LNCAP (cell line): ENCODE data around the gene ABCC3.

ENCODE experiments used
- TF ChIP-seq, protein P1 (sequence below): fragments of 450-650 bp; IDR thresholded peaks from 2 replicates; pipeline ENCODE4 v1.5.1; 2017; ENCODE audit warnings: mild to moderate bottlenecking

ABCC3 gene

DNA sequence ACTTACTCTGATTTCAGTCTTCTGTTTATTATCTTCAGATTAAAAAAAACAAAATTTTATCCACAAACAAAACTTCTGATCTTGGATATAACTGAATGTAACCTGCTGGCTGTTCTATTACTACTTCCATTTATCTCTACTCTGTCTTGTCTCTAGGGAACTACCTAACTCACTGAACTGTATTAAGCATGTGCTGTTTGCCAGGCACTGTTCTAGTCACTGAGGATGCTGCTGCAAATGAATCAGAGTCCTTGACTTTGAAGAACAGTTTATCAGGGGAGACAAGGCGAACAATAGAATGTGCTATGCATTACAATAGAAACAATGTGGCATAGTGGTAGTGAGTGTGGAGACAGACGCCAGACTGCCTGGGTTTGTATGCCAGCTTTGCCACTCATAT lies 75.3 kb downstream of the ABCC3 start:
- TF ChIP-seq, protein P1, sequence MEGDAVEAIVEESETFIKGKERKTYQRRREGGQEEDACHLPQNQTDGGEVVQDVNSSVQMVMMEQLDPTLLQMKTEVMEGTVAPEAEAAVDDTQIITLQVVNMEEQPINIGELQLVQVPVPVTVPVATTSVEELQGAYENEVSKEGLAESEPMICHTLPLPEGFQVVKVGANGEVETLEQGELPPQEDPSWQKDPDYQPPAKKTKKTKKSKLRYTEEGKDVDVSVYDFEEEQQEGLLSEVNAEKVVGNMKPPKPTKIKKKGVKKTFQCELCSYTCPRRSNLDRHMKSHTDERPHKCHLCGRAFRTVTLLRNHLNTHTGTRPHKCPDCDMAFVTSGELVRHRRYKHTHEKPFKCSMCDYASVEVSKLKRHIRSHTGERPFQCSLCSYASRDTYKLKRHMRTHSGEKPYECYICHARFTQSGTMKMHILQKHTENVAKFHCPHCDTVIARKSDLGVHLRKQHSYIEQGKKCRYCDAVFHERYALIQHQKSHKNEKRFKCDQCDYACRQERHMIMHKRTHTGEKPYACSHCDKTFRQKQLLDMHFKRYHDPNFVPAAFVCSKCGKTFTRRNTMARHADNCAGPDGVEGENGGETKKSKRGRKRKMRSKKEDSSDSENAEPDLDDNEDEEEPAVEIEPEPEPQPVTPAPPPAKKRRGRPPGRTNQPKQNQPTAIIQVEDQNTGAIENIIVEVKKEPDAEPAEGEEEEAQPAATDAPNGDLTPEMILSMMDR: no peak

DNA sequence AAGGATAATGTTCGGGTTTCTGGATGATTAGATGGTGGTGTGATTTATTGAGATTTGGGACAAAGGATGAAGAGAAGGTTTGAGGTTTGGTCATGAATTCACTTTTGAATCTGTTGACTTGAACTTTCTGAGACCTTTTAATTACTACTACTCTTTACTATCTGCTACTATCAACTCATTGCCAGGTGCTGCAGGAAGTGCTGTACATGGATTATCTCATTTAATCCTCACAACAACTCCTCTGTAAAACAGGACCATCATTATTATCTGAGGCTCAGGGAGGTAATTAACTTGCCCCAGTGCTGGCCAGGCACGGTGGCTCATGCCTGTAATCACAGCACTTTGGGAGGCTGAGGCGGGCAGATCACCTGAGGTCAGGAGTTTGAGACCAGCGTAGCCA lies 76.0 kb downstream of the ABCC3 start:
- TF ChIP-seq, protein P1: no peak

DNA sequence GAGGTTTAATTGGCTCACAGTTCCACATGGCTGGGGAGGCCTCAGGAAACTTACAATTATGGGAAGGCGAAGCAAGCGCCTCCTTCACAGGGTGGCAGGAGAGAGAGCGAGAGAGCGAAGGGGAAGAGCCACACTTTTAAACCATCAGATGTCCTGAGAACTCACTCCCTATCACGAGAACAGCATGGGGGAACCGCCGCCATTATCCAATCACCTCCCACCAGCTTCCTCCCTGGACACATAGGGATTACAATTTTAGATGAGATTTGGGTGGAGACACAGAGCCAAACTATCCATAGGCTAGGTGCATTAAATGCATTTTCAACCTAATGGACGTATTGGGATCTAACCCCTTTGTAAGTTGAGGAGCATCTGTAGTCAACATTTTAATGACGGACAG lies 78.0 kb downstream of the ABCC3 start:
- TF ChIP-seq, protein P1: no peak

DNA sequence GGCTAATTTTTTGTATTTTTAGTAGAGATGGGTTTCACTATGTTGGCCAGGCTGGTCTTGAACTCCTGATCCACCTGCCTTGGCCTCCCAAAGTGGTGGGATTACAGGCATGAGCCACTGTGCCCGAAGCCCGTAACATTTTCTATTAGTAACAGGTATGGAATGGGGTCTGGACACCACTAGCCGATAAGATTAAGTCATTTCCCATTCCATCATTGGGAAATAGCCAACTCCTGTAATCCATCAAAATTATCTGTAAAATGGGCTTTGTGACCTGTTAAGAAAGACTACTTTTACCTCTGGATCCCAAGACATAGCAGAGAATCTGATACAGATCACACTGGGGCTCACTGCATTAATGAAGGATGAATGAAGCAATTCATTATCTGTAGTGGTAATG lies 80.8 kb downstream of the ABCC3 start:
- TF ChIP-seq, protein P1: no peak

DNA sequence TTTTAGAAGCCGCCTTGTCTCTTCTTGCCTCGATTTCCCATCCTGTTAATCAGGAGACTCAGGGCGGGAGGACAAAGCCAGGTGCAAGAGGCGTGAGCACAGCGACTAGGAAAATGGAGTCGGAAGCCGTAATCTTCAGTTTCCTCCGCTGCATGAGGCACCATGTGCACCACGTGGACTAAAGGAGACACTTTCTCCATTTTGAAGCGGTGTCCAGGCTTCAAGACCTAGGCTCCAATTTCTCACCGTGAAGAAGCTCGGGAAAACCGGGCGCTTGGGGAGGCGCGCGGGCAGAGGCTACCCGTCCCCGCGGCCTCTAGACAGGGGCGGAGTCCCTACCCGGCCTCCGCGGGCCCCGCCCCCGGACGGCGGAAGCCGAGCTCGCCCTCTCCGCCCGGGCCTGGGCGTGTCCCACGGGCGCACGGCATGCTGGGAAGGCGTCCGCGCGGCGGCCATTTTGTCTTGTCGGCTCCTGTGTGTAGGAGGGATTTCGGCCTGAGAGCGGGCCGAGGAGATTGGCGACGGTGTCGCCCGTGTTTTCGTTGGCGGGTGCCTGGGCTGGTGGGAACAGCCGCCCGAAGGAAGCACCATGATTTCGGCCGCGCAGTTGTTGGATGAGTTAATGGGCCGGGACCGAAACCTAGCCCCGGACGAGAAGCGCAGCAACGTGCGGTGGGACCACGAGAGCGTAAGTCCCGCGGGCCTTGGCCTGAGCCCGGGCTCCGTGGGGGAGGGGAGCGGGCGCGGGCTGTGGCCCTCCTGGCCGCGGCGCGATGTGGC lies 84.7 kb downstream of the ABCC3 start, which contains the start of gene LUC7L3:
LUC7L3 (plus strand) TSS at position 460 of the 780 bp plus-strand sequence; CDS start at position 590, 130 bp downstream.
- TF ChIP-seq, protein P1: no peak

GRCh38 chr17:50719924-50720794 lies 85.5 kb downstream of the ABCC3 start:
- TF ChIP-seq, protein P1: no peak

GRCh38 chr17:50721194-50722010 lies 86.7 kb downstream of the ABCC3 start:
- TF ChIP-seq, protein P1: no peak
